Measurements from ENCODE around the gene FTO. TPM values are rescaled to one million over a fixed set of nuclear protein-coding genes. Genes with fewer than 3 reads are reported as not detected.
A peak's percentile ranks its signal among the peaks of the same experiment; 100 is the strongest.

FTO gene
- total RNA-seq, 1 donor from 2014 or later = 70.5 TPM

- TF ChIP-seq CTCF (IDR thresholded peaks at IDR 0.05) (no peak), POLR2AphosphoS5 (IDR thresholded peaks at IDR 0.05; ENCODE audit: insufficient read depth in 1 of 2, low read depth in 1 of 2) (no peak), POLR2A (IDR thresholded peaks at IDR 0.05) (no peak)
- Histone ChIP-seq H3K9me3 (no peaks in the 10 kb centered on the region), H3K27me3 (no peaks in the 10 kb centered on the region), H3K27ac (no peak overlapping the region), H3K4me3 (no peak overlapping the region), H3K36me3 (no peaks in the 10 kb centered on the region), H3K4me1 (peaks cover 46% of the 10 kb centered on the region)
- intact Hi-C loops (cut with DNase I) = no loop called here
- DNase-seq (ENCODE audit: extremely low spot score in 2 of 2) = no peak
Measured at GRCh38 chr16:53770641-53771040, 66.7 kb downstream of the FTO start.

GRCh38 chr16:53771655-53772497, 67.9 kb downstream of the FTO start:
- intact Hi-C loops (cut with DNase I) = no loop called here

GRCh38 chr16:53773150-53773846, 69.3 kb downstream of the FTO start:
- no peak for DNase-seq (ENCODE audit: extremely low spot score in 2 of 2)
- H3K4me3 ChIP-seq = no peak overlapping the region
- H3K4me1 ChIP-seq = peaks cover 60% of the 10 kb centered on the region
- H3K27ac ChIP-seq = peak overlapping the region; percentile 10
- intact Hi-C loops (cut with DNase I) = no loop called here
- H3K36me3 ChIP-seq = no peaks in the 10 kb centered on the region
- H3K27me3 ChIP-seq = no peaks in the 10 kb centered on the region
- no peaks in the 10 kb centered on the region for H3K9me3 ChIP-seq
- TF ChIP-seq CTCF (IDR thresholded peaks at IDR 0.05) (peak in 2 of 3 experiments; percentile 14 to 28), POLR2A (IDR thresholded peaks at IDR 0.05) (no peak), POLR2AphosphoS5 (IDR thresholded peaks at IDR 0.05; ENCODE audit: insufficient read depth in 1 of 2, low read depth in 1 of 2) (peak in 1 of 2 donors; percentile 54)

More at GRCh38 chr16:53771655-53772497, 67.9 kb downstream of the FTO start:
- TF ChIP-seq POLR2AphosphoS5 (IDR thresholded peaks at IDR 0.05; ENCODE audit: insufficient read depth in 1 of 2, low read depth in 1 of 2) (no peak), CTCF (IDR thresholded peaks at IDR 0.05) (no peak), POLR2A (IDR thresholded peaks at IDR 0.05) (no peak)
- H3K27ac ChIP-seq = no peak overlapping the region
- no peak for DNase-seq (ENCODE audit: extremely low spot score in 2 of 2)
- no peaks in the 10 kb centered on the region for H3K36me3 ChIP-seq
- H3K4me1 ChIP-seq = peaks cover 58% of the 10 kb centered on the region
- no peak overlapping the region for H3K4me3 ChIP-seq
- no peaks in the 10 kb centered on the region for H3K9me3 ChIP-seq
- H3K27me3 ChIP-seq = no peaks in the 10 kb centered on the region

DNA sequence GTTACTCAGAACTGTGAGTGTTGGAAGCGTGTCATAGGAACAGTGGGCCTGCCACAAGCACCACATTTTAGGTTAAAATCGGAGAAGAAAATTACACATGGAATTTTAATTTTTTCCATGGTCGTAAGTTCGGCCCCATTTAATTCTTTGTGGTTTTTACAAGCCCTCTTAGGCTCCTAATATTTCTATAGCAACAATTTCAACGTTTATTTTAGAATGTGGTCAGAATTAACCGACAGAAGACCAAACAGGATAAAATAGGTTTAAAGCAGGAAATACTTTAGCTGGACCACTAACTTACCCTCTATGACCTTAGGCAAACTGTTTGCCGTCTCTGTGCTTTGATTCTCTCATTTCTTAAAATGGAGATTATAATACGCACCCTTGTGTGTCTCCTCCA, 69.9 kb downstream of the FTO start:
- H3K4me1 ChIP-seq = peaks cover 60% of the 10 kb centered on the region
- no peak for DNase-seq (ENCODE audit: extremely low spot score in 2 of 2)
- H3K9me3 ChIP-seq = no peaks in the 10 kb centered on the region
- TF ChIP-seq CTCF (IDR thresholded peaks at IDR 0.05) = no peak
- no peak for TF ChIP-seq POLR2A (IDR thresholded peaks at IDR 0.05)
- no peak for TF ChIP-seq POLR2AphosphoS5 (IDR thresholded peaks at IDR 0.05; ENCODE audit: insufficient read depth in 1 of 2, low read depth in 1 of 2)
- no peak overlapping the region for H3K27ac ChIP-seq
- no peak overlapping the region for H3K4me3 ChIP-seq
- intact Hi-C loops (cut with DNase I) = no loop called here
- H3K36me3 ChIP-seq = no peaks in the 10 kb centered on the region
- no peaks in the 10 kb centered on the region for H3K27me3 ChIP-seq
